MM.1S (cell line): ENCODE data around the gene GALC.

Experiments
- CTCF ChIP-seq: fragments of 300-600 bp; sonication (generic); IDR thresholded peaks from 2 replicates; pipeline ENCODE4 v1.5.1; 2016; ENCODE audit warnings: antibody characterized with exemption, low read length, mixed read lengths
- EZH2phosphoT487 ChIP-seq: fragments of 300-600 bp; sonication (generic); IDR thresholded peaks from 2 replicates; pipeline ENCODE4 v1.6.1; 2018; ENCODE audit warnings: antibody characterized with exemption, low read length

GRCh38 chr14:87883750-87884149 is 109.2 kb downstream of the GALC start:
- no peak for TF ChIP-seq CTCF
- TF ChIP-seq EZH2phosphoT487, result no peak
